HCT116 (cell line): Measurements from ENCODE around the gene POLR1A. TPM values are rescaled to one million over a fixed set of nuclear protein-coding genes. Genes with fewer than 3 reads are reported as not detected.

ENCODE experiments used
- ATAC-seq: fragments of 200-7000 bp; cut with Tn5 transposase; 2 replicates; pipeline ENCODE4 v1.9.1; 2020; ENCODE audit warnings: mild to moderate bottlenecking, moderate library complexity
- BruUV-seq: library from RNA; stranded (reverse); fragments of 400-500 nt; replicated peaks from 2 replicates; lab custom pipeline; 2021; lab: Mats Ljungman, UMichigan
- CTCF ChIA-PET: fragments of 300-600 bp; sonication (Branson Sonifier 250); formaldehyde crosslinking; loops from one replicate; lab custom pipeline; 2021; ENCODE audit warnings: antibody characterized with exemption; lab: Charles Lee
- POLR2A ChIA-PET: fragments of 300-600, 350-600 bp; sonication (Branson Sonifier 250); formaldehyde crosslinking; loops from one replicate; lab custom pipeline; 2021; ENCODE audit warnings: antibody characterized with exemption; lab: Charles Lee
- RAD21 ChIA-PET, 2 experiments: fragments of 300-600 bp; sonication (Branson Sonifier 250); formaldehyde crosslinking; loops; one replicate each; lab custom pipeline; 2023; ENCODE audit warnings: low total read pairs in 2 of 2; ENCODE audit not compliant: uncharacterized antibody in 2 of 2, unreplicated experiment in 2 of 2, low non-redundant PET in 1 of 2; lab: Charles Lee
- DNase-seq: peaks from one replicate; pipeline ENCODE4 v3.0.0-alpha.2; 2010; ENCODE audit warnings: low read depth, low spot score
- H2AFZ ChIP-seq: fragments of 200-600 bp; shearing (Covaris generic), sonication (generic); 2 replicates; pipeline ENCODE4 v1.6.1; 2017; ENCODE audit warnings: low read depth, mixed run types, mixed read lengths, antibody characterized with exemption, low read length; ENCODE audit not compliant: poor library complexity, severe bottlenecking
- H3K27ac ChIP-seq: 2 replicates; pipeline ENCODE4 v1.5.1; 2012; ENCODE audit warnings: low read depth, low read length
- H3K27me3 ChIP-seq: fragments of 200-600 bp; sonication (generic); 2 replicates; pipeline ENCODE4 v1.6.1; 2016; ENCODE audit warnings: mixed run types, low read length, mixed read lengths; ENCODE audit not compliant: insufficient read depth
- H3K36me3 ChIP-seq, 2 experiments: fragments of 200-500 bp in 1 of 2; fragments of 200-600 bp in 1 of 2; sonication (Bioruptor generic) in 1 of 2; sonication (generic) in 1 of 2; 2 replicates each; pipeline versions ENCODE4 v1.5.1 to v1.6.1; 2014 to 2016; ENCODE audit warnings: low read length in 2 of 2, inconsistent platforms in 1 of 2, mixed read lengths in 1 of 2, mixed run types in 1 of 2; ENCODE audit not compliant: insufficient read depth in 2 of 2, control insufficient read depth in 1 of 2
- H3K4me1 ChIP-seq, 2 experiments: fragments of 200-600 bp in 1 of 2; sonication (generic) in 1 of 2; 2 replicates each; pipeline versions ENCODE4 v1.5.1 to v1.6.1; 2012 to 2017; ENCODE audit warnings: low read length in 2 of 2, inconsistent platforms in 1 of 2, mild to moderate bottlenecking in 1 of 2, mixed read lengths in 1 of 2, mixed run types in 1 of 2, moderate library complexity in 1 of 2; ENCODE audit not compliant: insufficient read depth in 2 of 2, control insufficient read depth in 1 of 2
- H3K4me2 ChIP-seq: fragments of 200-600 bp; sonication (generic); 2 replicates; pipeline ENCODE4 v1.6.1; 2017; ENCODE audit warnings: mixed run types, low read length, mixed read lengths
- H3K4me3 ChIP-seq, 2 experiments: fragments of 200-600 bp in 1 of 2; sonication (generic) in 1 of 2; replicated peaks in 1 of 2; 2 replicates each; pipeline ENCODE4 v1.5.1; 2011 to 2016; ENCODE audit warnings: low read length in 2 of 2, control low read depth in 1 of 2, low read depth in 1 of 2, mild to moderate bottlenecking in 1 of 2, mixed read lengths in 1 of 2, mixed run types in 1 of 2
- H3K79me2 ChIP-seq: fragments of 200-600 bp; sonication (generic); 2 replicates; pipeline ENCODE4 v1.6.1; 2017; ENCODE audit warnings: mild to moderate bottlenecking, mixed run types, low read length, moderate library complexity, mixed read lengths; ENCODE audit not compliant: insufficient read depth
- H3K9ac ChIP-seq: fragments of 200-600 bp; sonication (generic); 2 replicates; pipeline ENCODE4 v1.6.1; 2016; ENCODE audit warnings: low read length, mixed read lengths
- H3K9me2 ChIP-seq: fragments of 200-600 bp; sonication (generic), shearing (Covaris generic); 2 replicates; pipeline ENCODE4 v1.6.1; 2017; ENCODE audit warnings: mixed run types, mild to moderate bottlenecking, moderate library complexity; ENCODE audit not compliant: insufficient read depth
- H3K9me3 ChIP-seq, 2 experiments: fragments of 200-500 bp in 1 of 2; fragments of 200-600 bp in 1 of 2; sonication (Bioruptor generic) in 1 of 2; sonication (generic) in 1 of 2; 2 replicates each; pipeline ENCODE4 v1.6.1; 2014 to 2017; ENCODE audit warnings: low read length in 2 of 2, mixed read lengths in 2 of 2, inconsistent platforms in 1 of 2, low read depth in 1 of 2, mild to moderate bottlenecking in 1 of 2, mixed run types in 1 of 2, moderate library complexity in 1 of 2; ENCODE audit not compliant: control insufficient read depth in 1 of 2, insufficient read depth in 1 of 2
- H4K20me1 ChIP-seq: fragments of 200-600 bp; sonication (generic), shearing (Covaris generic); 2 replicates; pipeline ENCODE4 v1.6.1; 2017; ENCODE audit warnings: mixed run types, mild to moderate bottlenecking, moderate library complexity; ENCODE audit not compliant: insufficient read depth
- CBX3 ChIP-seq: IDR thresholded peaks from 2 replicates; pipeline ENCODE4 v1.6.1; 2012; ENCODE audit warnings: low read depth
- CEBPB ChIP-seq: IDR thresholded peaks from 2 replicates; pipeline ENCODE4 v1.6.1; 2012; ENCODE audit warnings: low read depth
- CTCF ChIP-seq, 3 experiments: fragments of 200-600 bp in 1 of 3; sonication (generic) in 1 of 3; IDR thresholded peaks in 2 of 3; conservative IDR thresholded peaks in 1 of 3; 2 replicates each; pipeline ENCODE4 v1.5.1; 2012 to 2017; ENCODE audit warnings: low read depth in 2 of 3, low read length in 2 of 3, antibody characterized with exemption in 1 of 3, borderline replicate concordance in 1 of 3, control low read depth in 1 of 3, mild to moderate bottlenecking in 1 of 3, mixed read lengths in 1 of 3, mixed run types in 1 of 3, moderate library complexity in 1 of 3; ENCODE audit not compliant: insufficient read depth in 1 of 3
- EZH2 ChIP-seq: fragments of 200-600 bp; sonication (generic); IDR thresholded peaks from 2 replicates; pipeline ENCODE4 v1.6.1; 2017; ENCODE audit warnings: antibody characterized with exemption, mixed run types
- POLR2A ChIP-seq: IDR thresholded peaks from 2 replicates; pipeline ENCODE4 v1.7.0; 2011; ENCODE audit warnings: borderline replicate concordance; ENCODE audit not compliant: insufficient read depth, insufficient read length; ENCODE audit errors: extremely low read depth
- POLR2AphosphoS5 ChIP-seq: IDR thresholded peaks from 2 replicates; pipeline ENCODE4 v1.6.1; 2011; ENCODE audit warnings: mild to moderate bottlenecking, low read depth, low read length, moderate library complexity
- RAD21 ChIP-seq: IDR thresholded peaks from 2 replicates; pipeline ENCODE4 v1.6.1; 2012; ENCODE audit warnings: low read depth, mild to moderate bottlenecking
- SP1 ChIP-seq: IDR thresholded peaks from 2 replicates; pipeline ENCODE4 v1.6.1; 2012; ENCODE audit warnings: low read depth
- SRF ChIP-seq: IDR thresholded peaks from 2 replicates; pipeline ENCODE4 v1.6.1; 2012; ENCODE audit warnings: low read depth
- YY1 ChIP-seq: IDR thresholded peaks from 2 replicates; pipeline ENCODE4 v1.6.1; 2011; ENCODE audit warnings: low read length, low read depth, moderate library complexity, mild to moderate bottlenecking; ENCODE audit not compliant: insufficient replicate concordance; ENCODE audit errors: extremely low read depth
- ZFX ChIP-seq: fragments of 450-650 bp; IDR thresholded peaks from 2 replicates; pipeline ENCODE4 v1.6.1; 2017
- ZNF274 ChIP-seq: fragments of 200-500 bp; sonication (Bioruptor generic); IDR thresholded peaks from 2 replicates; pipeline ENCODE4 v1.6.1; 2014; ENCODE audit warnings: mild to moderate bottlenecking, low read depth, low read length, inconsistent platforms
- intact Hi-C: fragments of 100-400 bp; cut with micrococcal nuclease; formaldehyde crosslinking; loops from 2 replicates; pipeline ENCODE4 v1.10.0; 2022
- total RNA-seq: library from RNA; stranded (reverse); gene quantifications from one replicate; pipeline ENCODE4 v1.2.1, GENCODE V29; 2021; ENCODE audit not compliant: unreplicated experiment

The POLR1A gene
- total RNA-seq, 1 experiment from 2014 or later: 46.6 TPM

- no peak overlapping the region for H3K4me3 ChIP-seq
- H3K4me2 ChIP-seq: no peak overlapping the region
- H3K9ac ChIP-seq: no peak overlapping the region
- H2AFZ ChIP-seq: no peak overlapping the region
- H3K4me1 ChIP-seq: no peaks in the 10 kb centered on the region
- H3K36me3 ChIP-seq: peaks cover 46 to 57% of the 10 kb centered on the region in 2 experiments; a peak in 3 of 4 replicates
- TF ChIP-seq POLR2A (no peak), SRF (no peak), SP1 (no peak), ZNF274 (no peak), ZFX (no peak), YY1 (no peak), CTCF (IDR thresholded peaks at IDR 0.05 in 2 of 3, conservative IDR thresholded peaks at IDR 0.05 in 1 of 3; ENCODE audit: borderline replicate concordance in 1 of 3, insufficient read depth in 1 of 3, low read depth in 2 of 3, low read length in 2 of 3) (no peak), CBX3 (no peak), RAD21 (no peak), EZH2 (no peak), CEBPB (no peak), POLR2AphosphoS5 (no peak)
- no peaks in the 10 kb centered on the region for H3K9me2 ChIP-seq
- H3K27ac ChIP-seq: no peak overlapping the region
- ATAC-seq: no peak
- H4K20me1 ChIP-seq: no peaks in the 10 kb centered on the region
- CTCF ChIA-PET: no interaction called here
- no peak for DNase-seq
- intact Hi-C loops: no loop called here
- no TSS peak for BruUV-seq
- RAD21 ChIA-PET: no interaction called here
- POLR2A ChIA-PET: no interaction called here
- H3K9me3 ChIP-seq: no peaks in the 10 kb centered on the region
- no peaks in the 10 kb centered on the region for H3K27me3 ChIP-seq
- H3K79me2 ChIP-seq: no peaks in the 10 kb centered on the region
Measured at GRCh38 chr2:86050301-86050700, 55.4 kb downstream of the POLR1A start.
